H9 (cell line): Measurements from ENCODE around the gene DOK5. TPM values are rescaled to one million over a fixed set of nuclear protein-coding genes. Genes with fewer than 3 reads are reported as not detected.

Experiments
- DNase-seq: peaks from one replicate; pipeline ENCODE4 v3.0.0-alpha.2; 2017
- H2AFZ ChIP-seq: one replicate; pipeline ENCODE4 v1.6.1; 2013; ENCODE audit warnings: mild to moderate bottlenecking, low read length, control low read depth, moderate library complexity
- H2AK5ac ChIP-seq: 2 replicates; pipeline ENCODE4 v1.6.1; 2013; ENCODE audit warnings: low read length, control low read depth, mixed read lengths; ENCODE audit not compliant: insufficient read length
- H2BK120ac ChIP-seq: one replicate; pipeline ENCODE4 v1.6.1; 2013; ENCODE audit warnings: low read depth, mild to moderate bottlenecking, low read length, control low read depth, inconsistent platforms; ENCODE audit not compliant: poor library complexity, severe bottlenecking
- H2BK12ac ChIP-seq: 2 replicates; pipeline ENCODE4 v1.6.1; 2013; ENCODE audit warnings: low read length, control low read depth, mixed read lengths, low read depth; ENCODE audit not compliant: insufficient read length
- H2BK15ac ChIP-seq: 2 replicates; pipeline ENCODE4 v1.6.1; 2013; ENCODE audit warnings: low read depth, low read length, control low read depth
- H2BK20ac ChIP-seq: one replicate; pipeline ENCODE4 v1.6.1; 2013; ENCODE audit warnings: low read depth, mild to moderate bottlenecking, low read length, control low read depth, inconsistent platforms; ENCODE audit not compliant: poor library complexity, severe bottlenecking
- H2BK5ac ChIP-seq: 2 replicates; pipeline ENCODE4 v1.6.1; 2013; ENCODE audit warnings: low read length, control low read depth, mixed read lengths; ENCODE audit not compliant: insufficient read length
- H3K14ac ChIP-seq: 2 replicates; pipeline ENCODE4 v1.6.1; 2013; ENCODE audit warnings: low read length, control low read depth; ENCODE audit not compliant: insufficient read depth
- H3K18ac ChIP-seq: 2 replicates; pipeline ENCODE4 v1.6.1; 2013; ENCODE audit warnings: low read depth, mild to moderate bottlenecking, mixed read lengths, low read length, control low read depth; ENCODE audit not compliant: insufficient read length
- H3K23ac ChIP-seq: 2 replicates; pipeline ENCODE4 v1.6.1; 2013; ENCODE audit warnings: low read length, control low read depth, mixed read lengths, low read depth; ENCODE audit not compliant: insufficient read length
- H3K23me2 ChIP-seq: 2 replicates; pipeline ENCODE4 v1.6.1; 2013; ENCODE audit warnings: low read depth, mild to moderate bottlenecking, mixed read lengths, low read length, control low read depth; ENCODE audit not compliant: insufficient read length, poor library complexity, severe bottlenecking
- H3K27ac ChIP-seq: 2 replicates; pipeline ENCODE4 v1.5.1; 2013; ENCODE audit warnings: low read length, control low read depth, mixed read lengths, low read depth; ENCODE audit not compliant: insufficient read length
- H3K27me3 ChIP-seq: 2 replicates; pipeline ENCODE4 v1.6.1; 2013; ENCODE audit warnings: low read length, control low read depth, inconsistent platforms; ENCODE audit not compliant: insufficient read depth
- H3K4ac ChIP-seq: 2 replicates; pipeline ENCODE4 v1.6.1; 2013; ENCODE audit warnings: low read depth, mild to moderate bottlenecking, control low read depth, inconsistent platforms, low read length, moderate library complexity
- H3K4me1 ChIP-seq: 2 replicates; pipeline ENCODE4 v1.6.1; 2013; ENCODE audit warnings: low read length, control low read depth, inconsistent platforms; ENCODE audit not compliant: insufficient read depth
- H3K4me2 ChIP-seq: 2 replicates; pipeline ENCODE4 v1.6.1; 2013; ENCODE audit warnings: low read length, control low read depth, mixed read lengths; ENCODE audit not compliant: insufficient read length, insufficient read depth
- H3K56ac ChIP-seq: 2 replicates; pipeline ENCODE4 v1.6.1; 2013; ENCODE audit warnings: low read depth, mild to moderate bottlenecking, mixed read lengths, low read length, control low read depth; ENCODE audit not compliant: insufficient read length
- H3K79me1 ChIP-seq: 2 replicates; pipeline ENCODE4 v1.6.1; 2013; ENCODE audit warnings: low read depth, mild to moderate bottlenecking, moderate library complexity, low read length, control low read depth, inconsistent platforms; ENCODE audit not compliant: insufficient read depth, poor library complexity, severe bottlenecking
- H3K79me2 ChIP-seq: 2 replicates; pipeline ENCODE4 v1.6.1; 2013; ENCODE audit warnings: low read length, control low read depth, inconsistent platforms; ENCODE audit not compliant: insufficient read depth
- H3K9ac ChIP-seq: 2 replicates; pipeline ENCODE4 v1.6.1; 2013; ENCODE audit warnings: low read length, control low read depth, mixed read lengths; ENCODE audit not compliant: insufficient read length; ENCODE audit errors: extremely low read depth
- H3K9me3 ChIP-seq: one replicate; pipeline ENCODE4 v1.6.1; 2013; ENCODE audit warnings: low read depth, low read length, inconsistent platforms; ENCODE audit not compliant: control insufficient read depth
- H3T11ph ChIP-seq: one replicate; pipeline ENCODE4 v1.6.1; 2013; ENCODE audit warnings: mild to moderate bottlenecking, low read length, control low read depth, inconsistent platforms
- H4K20me1 ChIP-seq: one replicate; pipeline ENCODE4 v1.6.1; 2013; ENCODE audit not compliant: control insufficient read depth, insufficient read length, insufficient read depth
- H4K5ac ChIP-seq: 2 replicates; pipeline ENCODE4 v1.6.1; 2013; ENCODE audit warnings: low read depth, mild to moderate bottlenecking, mixed read lengths, low read length, control low read depth; ENCODE audit not compliant: insufficient read length
- H4K8ac ChIP-seq: replicated peaks from 2 replicates; pipeline ENCODE4 v1.6.1; 2013; ENCODE audit warnings: low read length, control low read depth, mixed read lengths, low read depth; ENCODE audit not compliant: insufficient read length
- H4K91ac ChIP-seq: 2 replicates; pipeline ENCODE4 v1.6.1; 2013; ENCODE audit warnings: low read depth, mild to moderate bottlenecking, moderate library complexity, mixed read lengths, low read length, control low read depth; ENCODE audit not compliant: insufficient read length
- H3K27ac Mint-ChIP-seq, 3 experiments: 2 replicates in 2 of 3; 3 replicates in 1 of 3; pipeline ENCODE4 v1.8.0; 2020 to 2021; ENCODE audit warnings: mixed read lengths in 3 of 3, mild to moderate bottlenecking in 1 of 3, moderate library complexity in 1 of 3
- H3K27me3 Mint-ChIP-seq: 2 replicates; pipeline ENCODE4 v1.8.0; 2021; ENCODE audit warnings: low read depth, mild to moderate bottlenecking, moderate library complexity, mixed read lengths
- H3K36me3 Mint-ChIP-seq, 3 experiments: 2 replicates in 2 of 3; 3 replicates in 1 of 3; pipeline ENCODE4 v1.8.0; 2020 to 2021; ENCODE audit warnings: low read depth in 3 of 3, mixed read lengths in 3 of 3; ENCODE audit not compliant: insufficient read depth in 1 of 3
- H3K4me1 Mint-ChIP-seq, 2 experiments: 2 replicates each; pipeline ENCODE4 v1.8.0; 2020; ENCODE audit warnings: mixed read lengths in 2 of 2
- H3K4me3 Mint-ChIP-seq, 2 experiments: 2 replicates in 1 of 2; 3 replicates in 1 of 2; pipeline ENCODE4 v1.8.0; 2020 to 2021; ENCODE audit warnings: mild to moderate bottlenecking in 2 of 2, mixed read lengths in 2 of 2, moderate library complexity in 1 of 2
- H3K9me3 Mint-ChIP-seq, 2 experiments: 2 replicates in 1 of 2; 3 replicates in 1 of 2; pipeline ENCODE4 v1.8.0; 2020; ENCODE audit warnings: mild to moderate bottlenecking in 2 of 2, mixed read lengths in 2 of 2, moderate library complexity in 1 of 2
- CTCF ChIP-seq: fragments of 200-600 bp; sonication (generic); conservative IDR thresholded peaks from 3 replicates; pipeline ENCODE4 v1.8.0; 2021; ENCODE audit warnings: antibody characterized with exemption, mild to moderate bottlenecking
- WGBS: extraction: QIAGEN DNeasy Blood & Tissue Kit; methylation state at CpG from one replicate; pipeline ENCODE4 v1.1.7; 2013; ENCODE audit warnings: missing lambda C conversion rate, low lambda C conversion rate, mixed read lengths; ENCODE audit not compliant: insufficient read length; ENCODE audit errors: extremely low coverage; 5-methylcytosine and 5-hydroxymethylcytosine counted together
- total RNA-seq: library from RNA; stranded (reverse); gene quantifications from 2 replicates; pipeline ENCODE4 v1.2.1, GENCODE V29; 2021

DOK5 gene
- total RNA-seq, 1 experiment from 2014 or later, result 4.5 TPM

- no peak for DNase-seq
- H3K27me3 Mint-ChIP-seq, result no peaks in the 10 kb centered on the region
- H3K4me1 ChIP-seq, result no peaks in the 10 kb centered on the region; the same call in 1 of the 2 replicates
- no peak overlapping the region for H2BK5ac ChIP-seq
- H3K27ac Mint-ChIP-seq, result no peak overlapping the region
- no peak overlapping the region for H4K5ac ChIP-seq
- no peak overlapping the region for H4K8ac ChIP-seq
- H3K23ac ChIP-seq, result no peak overlapping the region
- H3K9me3 ChIP-seq, result no peaks in the 10 kb centered on the region
- no peak overlapping the region for H3K27ac ChIP-seq
- H2BK15ac ChIP-seq, result no peak overlapping the region
- H4K20me1 ChIP-seq, result no peaks in the 10 kb centered on the region
- peaks cover 14 to 15% of the 10 kb centered on the region in 2 experiments for H3K4me1 Mint-ChIP-seq
- no peak overlapping the region for H3K4me3 Mint-ChIP-seq
- H2BK120ac ChIP-seq, result no peak overlapping the region
- no peak overlapping the region for H3K18ac ChIP-seq
- no peak overlapping the region for H3T11ph ChIP-seq
- H3K79me1 ChIP-seq, result no peaks in the 10 kb centered on the region
- H3K79me2 ChIP-seq, result no peaks in the 10 kb centered on the region
- no CpG with 5 or more reads among the region's 5 CpGs for WGBS
- H4K91ac ChIP-seq, result no peak overlapping the region
- H2AFZ ChIP-seq, result no peak overlapping the region
- H3K27me3 ChIP-seq, result no peaks in the 10 kb centered on the region
- no peak overlapping the region for H3K14ac ChIP-seq
- H3K56ac ChIP-seq, result no peak overlapping the region
- H3K4me2 ChIP-seq, result no peak overlapping the region
- no peaks in the 10 kb centered on the region; a peak in 2 of 7 replicates for H3K36me3 Mint-ChIP-seq
- no peak overlapping the region for H2AK5ac ChIP-seq
- H2BK12ac ChIP-seq, result no peak overlapping the region
- TF ChIP-seq CTCF, result no peak
- H2BK20ac ChIP-seq, result no peak overlapping the region
- H3K23me2 ChIP-seq, result no peaks in the 10 kb centered on the region
- H3K9ac ChIP-seq, result no peak overlapping the region
- no peaks in the 10 kb centered on the region for H3K9me3 Mint-ChIP-seq
- H3K4ac ChIP-seq, result no peak overlapping the region
Measured at GRCh38 chr20:54550776-54551396, 75.5 kb downstream of the DOK5 start.
